CD4-positive, alpha-beta T cell (primary cell): ENCODE measurements around the gene METRNL. TPM values are rescaled to one million over a fixed set of nuclear protein-coding genes. Genes with fewer than 3 reads are reported as not detected.

Source experiments
- ATAC-seq: fragments of 200-7000 bp; cut with Tn5 transposase; one replicate; pipeline ENCODE4 v1.10.0; 2022; ENCODE audit warnings: mild to moderate bottlenecking; ENCODE audit not compliant: poor library complexity
- CTCF ChIA-PET: fragments of 350-600 bp; sonication (Branson Sonifier 250); formaldehyde crosslinking; loops from one replicate; lab custom pipeline; 2021; ENCODE audit warnings: antibody characterized with exemption, inconsistent platforms; lab: Charles Lee
- POLR2A ChIA-PET: fragments of 350-600 bp; sonication (Branson Sonifier 250); formaldehyde crosslinking; loops from one replicate; lab custom pipeline; 2021; ENCODE audit warnings: antibody characterized with exemption, inconsistent platforms; lab: Charles Lee
- DNase-seq, 14 experiments: peaks; one replicate each; pipeline ENCODE4 v3.0.0-alpha.2; 2013 to 2020; ENCODE audit warnings: mixed read lengths in 2 of 14
- H3K27ac ChIP-seq, 2 donors: one replicate each; pipeline versions ENCODE4 v1.5.1 to v1.7.0; 2013; ENCODE audit warnings: low read length in 2 of 2, low read depth in 1 of 2, mild to moderate bottlenecking in 1 of 2
- H3K27me3 ChIP-seq, 2 experiments: 1 replicate in 1 of 2; 2 replicates in 1 of 2; pipeline versions ENCODE4 v1.6.1 to v1.7.0; 2013; ENCODE audit warnings: low read length in 2 of 2, control low read depth in 1 of 2, mild to moderate bottlenecking in 1 of 2, moderate library complexity in 1 of 2; ENCODE audit not compliant: insufficient read depth in 2 of 2, control insufficient read depth in 1 of 2
- H3K36me3 ChIP-seq: one replicate; pipeline ENCODE4 v1.6.1; 2013; ENCODE audit warnings: low read length, control low read depth; ENCODE audit not compliant: insufficient read depth
- H3K4me1 ChIP-seq: one replicate; pipeline ENCODE4 v1.6.1; 2013; ENCODE audit warnings: low read length, control low read depth; ENCODE audit not compliant: insufficient read depth
- H3K4me3 ChIP-seq: one replicate; pipeline ENCODE4 v1.5.1; 2013; ENCODE audit warnings: mild to moderate bottlenecking, low read length, moderate library complexity
- H3K9me3 ChIP-seq, 2 experiments: 1 replicate in 1 of 2; 2 replicates in 1 of 2; pipeline versions ENCODE4 v1.6.1 to v1.7.0; 2013; ENCODE audit warnings: low read length in 2 of 2, mild to moderate bottlenecking in 2 of 2, control low read depth in 1 of 2, moderate library complexity in 1 of 2; ENCODE audit not compliant: control insufficient read depth in 1 of 2, insufficient read depth in 1 of 2
- H3K27ac Mint-ChIP-seq: one replicate; pipeline ENCODE4 v1.8.0; 2020; ENCODE audit warnings: mixed read lengths
- H3K27me3 Mint-ChIP-seq: one replicate; pipeline ENCODE4 v1.8.0; 2021; ENCODE audit warnings: mixed read lengths
- H3K36me3 Mint-ChIP-seq: one replicate; pipeline ENCODE4 v1.8.0; 2021; ENCODE audit warnings: low read depth, mixed read lengths
- H3K4me1 Mint-ChIP-seq: one replicate; pipeline ENCODE4 v1.8.0; 2021; ENCODE audit warnings: low read depth, mixed read lengths
- H3K4me3 Mint-ChIP-seq: one replicate; pipeline ENCODE4 v1.8.0; 2020; ENCODE audit warnings: mild to moderate bottlenecking, mixed read lengths
- H3K9me3 Mint-ChIP-seq: one replicate; pipeline ENCODE4 v1.8.0; 2020; ENCODE audit warnings: mixed read lengths
- intact Hi-C, 2 experiments: fragments of 100-400 bp; cut with DNase I in 1 of 2; cut with micrococcal nuclease in 1 of 2; formaldehyde crosslinking; loops; one replicate each; pipeline versions ENCODE4 v1.15.1 to v1.9.0; 2023 to 2025; cut with DNase I, micrococcal nuclease
- total RNA-seq, 174 experiments: library from RNA in 2 of 174; stranded (reverse) in 2 of 174; gene quantifications; one replicate each; pipeline ENCODE4 v1.2.3 and lab custom pipeline; 2021 to 2026
- TF ChIP-seq, protein P1 (sequence below): fragments of 200-600 bp; IDR thresholded peaks from one replicate; pipeline ENCODE4 v1.8.0; 2022; ENCODE audit warnings: antibody characterized with exemption, mild to moderate bottlenecking

Gene METRNL
- total RNA-seq, 2 experiments from 2014 or later = 24.5 to 26.9 TPM

DNA sequence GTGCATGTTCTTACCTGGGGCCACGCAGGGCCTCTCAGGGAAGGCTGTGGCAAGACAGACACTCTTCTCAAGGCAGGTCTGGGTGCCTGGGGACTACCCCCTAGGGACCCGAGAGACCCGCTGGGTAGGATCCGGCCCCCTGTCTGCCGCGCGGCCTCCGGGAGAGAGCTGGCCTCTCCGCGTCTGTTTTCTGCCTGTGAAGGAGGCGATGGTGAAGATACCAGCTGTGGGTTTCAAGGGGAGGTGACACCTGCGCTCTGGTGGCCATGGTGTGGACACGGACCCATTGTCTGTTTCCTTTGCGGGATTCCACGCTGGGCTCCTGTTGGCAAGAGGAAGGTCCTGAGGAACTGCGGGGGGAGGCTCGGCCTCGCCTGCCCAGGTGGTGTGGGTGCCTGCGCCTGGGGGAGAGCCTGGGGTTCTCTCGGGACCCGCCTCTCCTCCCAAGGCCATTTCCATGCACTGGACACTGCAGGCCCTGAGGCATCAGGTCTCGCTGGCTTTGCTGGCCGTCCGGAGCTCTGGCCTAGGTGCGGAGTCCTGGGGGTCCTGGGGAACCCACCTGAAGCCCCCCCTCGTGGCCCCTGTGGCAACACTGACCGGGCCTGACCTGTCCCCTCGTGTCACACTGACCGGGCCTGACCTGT is 12.2 kb upstream of the METRNL start:
- DNase-seq = no peak
- Histone ChIP-seq H3K27me3 (no peaks in the 10 kb centered on the region), H3K36me3 (no peaks in the 10 kb centered on the region), H3K9me3 (no peaks in the 10 kb centered on the region), H3K27ac (no peak overlapping the region), H3K4me3 (no peak overlapping the region), H3K4me1 (peaks cover 36% of the 10 kb centered on the region)
- CTCF ChIA-PET = no interaction called here
- POLR2A ChIA-PET = no interaction called here
- Mint-ChIP-seq H3K4me1 (peaks cover 27% of the 10 kb centered on the region), H3K27me3 (no peaks in the 10 kb centered on the region), H3K4me3 (no peak overlapping the region), H3K9me3 (no peaks in the 10 kb centered on the region), H3K27ac (no peak overlapping the region), H3K36me3 (no peaks in the 10 kb centered on the region)
- intact Hi-C loops = no loop called here
- no peak for ATAC-seq
- TF ChIP-seq, protein P1, sequence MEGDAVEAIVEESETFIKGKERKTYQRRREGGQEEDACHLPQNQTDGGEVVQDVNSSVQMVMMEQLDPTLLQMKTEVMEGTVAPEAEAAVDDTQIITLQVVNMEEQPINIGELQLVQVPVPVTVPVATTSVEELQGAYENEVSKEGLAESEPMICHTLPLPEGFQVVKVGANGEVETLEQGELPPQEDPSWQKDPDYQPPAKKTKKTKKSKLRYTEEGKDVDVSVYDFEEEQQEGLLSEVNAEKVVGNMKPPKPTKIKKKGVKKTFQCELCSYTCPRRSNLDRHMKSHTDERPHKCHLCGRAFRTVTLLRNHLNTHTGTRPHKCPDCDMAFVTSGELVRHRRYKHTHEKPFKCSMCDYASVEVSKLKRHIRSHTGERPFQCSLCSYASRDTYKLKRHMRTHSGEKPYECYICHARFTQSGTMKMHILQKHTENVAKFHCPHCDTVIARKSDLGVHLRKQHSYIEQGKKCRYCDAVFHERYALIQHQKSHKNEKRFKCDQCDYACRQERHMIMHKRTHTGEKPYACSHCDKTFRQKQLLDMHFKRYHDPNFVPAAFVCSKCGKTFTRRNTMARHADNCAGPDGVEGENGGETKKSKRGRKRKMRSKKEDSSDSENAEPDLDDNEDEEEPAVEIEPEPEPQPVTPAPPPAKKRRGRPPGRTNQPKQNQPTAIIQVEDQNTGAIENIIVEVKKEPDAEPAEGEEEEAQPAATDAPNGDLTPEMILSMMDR = no peak

DNA sequence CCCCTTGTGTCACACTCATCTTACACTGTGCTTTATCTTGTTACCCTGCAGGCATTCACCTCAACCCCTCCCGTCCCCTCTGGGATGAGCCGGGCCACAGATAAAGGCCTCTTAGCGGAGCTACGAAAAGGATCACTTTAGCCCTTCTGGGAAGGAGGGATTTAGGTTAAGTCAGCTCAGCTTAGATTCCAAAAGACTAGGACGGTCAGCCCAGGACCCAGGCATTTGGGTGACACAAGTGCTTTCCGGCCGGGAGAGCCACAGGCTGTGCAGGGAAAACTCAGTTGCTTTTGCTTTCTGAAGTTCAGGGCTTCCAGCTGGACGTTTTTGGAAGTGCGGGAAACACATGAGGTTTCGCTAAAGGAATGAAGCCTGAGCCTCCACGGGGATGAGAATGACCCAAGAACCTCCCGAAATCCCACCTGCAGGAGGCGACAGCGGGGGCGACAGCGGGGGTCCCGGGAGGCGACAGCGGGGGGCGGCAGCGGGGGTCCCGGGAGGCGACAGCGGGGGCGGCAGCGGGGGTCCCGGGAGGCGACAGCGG is 11.6 kb upstream of the METRNL start:
- H3K36me3 Mint-ChIP-seq = no peaks in the 10 kb centered on the region

DNA sequence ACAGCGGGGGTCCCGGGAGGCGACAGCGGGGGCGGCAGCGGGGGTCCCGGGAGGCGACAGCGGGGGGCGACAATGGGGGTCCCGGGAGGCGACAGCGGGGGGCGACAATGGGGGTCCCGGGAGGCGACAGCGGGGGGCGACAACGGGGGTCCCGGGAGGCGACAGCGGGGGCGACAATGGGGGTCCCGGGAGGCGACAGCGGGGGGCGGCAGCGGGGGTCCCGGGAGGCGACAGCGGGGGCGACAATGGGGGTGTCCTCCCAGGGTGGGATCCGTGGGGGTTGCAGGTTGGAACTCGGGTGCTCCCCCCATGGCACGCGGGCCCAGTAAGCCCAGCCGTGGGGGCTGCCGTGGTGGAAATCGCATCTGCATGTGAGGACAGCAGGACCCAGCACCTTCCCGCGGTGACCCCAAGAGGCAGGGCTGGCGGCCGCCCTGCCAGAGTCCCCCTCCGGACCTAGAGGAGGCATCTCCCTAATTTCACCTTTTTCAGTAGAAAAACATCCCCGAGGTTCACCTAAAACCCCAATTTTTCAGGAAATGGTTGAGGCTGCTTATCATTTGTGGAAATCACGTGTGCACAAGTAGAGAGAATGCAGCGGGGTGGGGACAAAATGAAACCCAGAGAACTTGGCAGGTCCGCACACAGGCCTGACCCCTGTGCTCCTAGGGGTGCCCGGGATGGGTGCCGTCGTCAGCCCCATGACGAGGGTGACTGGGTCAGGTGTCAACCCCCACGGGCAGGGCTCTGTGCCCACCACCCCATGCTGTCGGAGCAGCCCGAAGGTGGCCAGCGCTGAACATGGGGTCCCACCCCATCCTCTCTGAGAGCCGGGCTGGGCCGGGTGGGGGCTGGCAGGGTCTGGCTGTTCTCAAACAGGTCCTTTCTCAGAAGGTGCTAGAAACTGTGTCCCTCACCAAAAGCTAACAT is 10.5 kb upstream of the METRNL start:
- Mint-ChIP-seq H3K27me3 (no peaks in the 10 kb centered on the region), H3K4me3 (no peak overlapping the region), H3K36me3 (no peaks in the 10 kb centered on the region), H3K9me3 (no peaks in the 10 kb centered on the region), H3K27ac (no peak overlapping the region), H3K4me1 (peaks cover 29% of the 10 kb centered on the region)
- ChIA-PET POLR2A (no interaction called here), CTCF (no interaction called here)
- Histone ChIP-seq H3K27me3 (no peaks in the 10 kb centered on the region), H3K27ac (no peak overlapping the region), H3K36me3 (no peaks in the 10 kb centered on the region), H3K4me1 (peaks cover 37% of the 10 kb centered on the region), H3K4me3 (peak overlapping the region; percentile 38), H3K9me3 (no peaks in the 10 kb centered on the region)
- TF ChIP-seq, protein P1 = no peak
- DNase-seq (peak in 3 of 14 experiments; percentile 12 to 39 (median 37)), ATAC-seq (peak; percentile 20)
- intact Hi-C loops = no loop called here

More for the DNA sequence above, 11.6 kb upstream of the METRNL start:
- Histone ChIP-seq H3K4me1 (peaks cover 37% of the 10 kb centered on the region), H3K27me3 (no peaks in the 10 kb centered on the region), H3K9me3 (no peaks in the 10 kb centered on the region), H3K27ac (no peak overlapping the region), H3K4me3 (no peak overlapping the region), H3K36me3 (no peaks in the 10 kb centered on the region)
- no peaks in the 10 kb centered on the region for H3K9me3 Mint-ChIP-seq
- peaks cover 29% of the 10 kb centered on the region for H3K4me1 Mint-ChIP-seq
- TF ChIP-seq, protein P1 = no peak
- no peak overlapping the region for H3K27ac Mint-ChIP-seq
- ATAC-seq = no peak
- no peak for DNase-seq
- intact Hi-C loops = no loop called here
- ChIA-PET CTCF (no interaction called here), POLR2A (no interaction called here)
- no peaks in the 10 kb centered on the region for H3K27me3 Mint-ChIP-seq
- peak overlapping the region; percentile 15 for H3K4me3 Mint-ChIP-seq
